ENCODE results near the gene TSPAN9.

TSPAN9 gene

GRCh38 chr12:3203713-3204112 is 126.5 kb downstream of the TSPAN9 start:
- no peaks in the 10 kb centered on the region for H3K79me2 ChIP-seq (ENCODE audit: insufficient read depth, low read length)
- TF ChIP-seq EZH2 (IDR thresholded peaks at IDR 0.05; ENCODE audit: borderline replicate concordance, low read length) (no peak), CTCF (IDR thresholded peaks at IDR 0.05; ENCODE audit: low read length) (no peak)
- H3K9ac ChIP-seq (ENCODE audit: low read length) = no peak overlapping the region
- H3K4me3 ChIP-seq (ENCODE audit: low read depth, low read length, poor library complexity, severe bottlenecking) = no peak overlapping the region
- H3K4me2 ChIP-seq (ENCODE audit: low read length) = no peak overlapping the region
- no peaks in the 10 kb centered on the region for H4K20me1 ChIP-seq (ENCODE audit: insufficient read depth, low read length)
- H3K4me1 ChIP-seq (ENCODE audit: insufficient read depth, low read length, severe bottlenecking) = no peaks in the 10 kb centered on the region
- H3K27ac ChIP-seq (ENCODE audit: low read depth, low read length, poor library complexity, severe bottlenecking) = no peak overlapping the region
- H3K9me2 ChIP-seq (ENCODE audit: low read depth, low read length) = no peaks in the 10 kb centered on the region
- H3K36me3 ChIP-seq (ENCODE audit: insufficient read depth, low read length) = no peaks in the 10 kb centered on the region
- H2AFZ ChIP-seq (ENCODE audit: low read length) = no peak overlapping the region
- H3F3A ChIP-seq (ENCODE audit: insufficient read depth, low read length) = no peaks in the 10 kb centered on the region
- no peaks in the 10 kb centered on the region for H3K27me3 ChIP-seq (ENCODE audit: insufficient read depth, low read length)
- H3K9me3 ChIP-seq (ENCODE audit: low read length) = no peaks in the 10 kb centered on the region

GRCh38 chr12:3204143-3204542 is 127.0 kb downstream of the TSPAN9 start:
- no peaks in the 10 kb centered on the region for H3F3A ChIP-seq (ENCODE audit: insufficient read depth, low read length)
- no peak for TF ChIP-seq EZH2 (IDR thresholded peaks at IDR 0.05; ENCODE audit: borderline replicate concordance, low read length)
- no peak for TF ChIP-seq CTCF (IDR thresholded peaks at IDR 0.05; ENCODE audit: low read length)
- no peak overlapping the region for H3K4me2 ChIP-seq (ENCODE audit: low read length)
- H3K4me1 ChIP-seq (ENCODE audit: insufficient read depth, low read length, severe bottlenecking) = no peaks in the 10 kb centered on the region
- no peaks in the 10 kb centered on the region for H3K27me3 ChIP-seq (ENCODE audit: insufficient read depth, low read length)
- no peak overlapping the region for H2AFZ ChIP-seq (ENCODE audit: low read length)
- no peaks in the 10 kb centered on the region for H4K20me1 ChIP-seq (ENCODE audit: insufficient read depth, low read length)
- no peak overlapping the region for H3K27ac ChIP-seq (ENCODE audit: low read depth, low read length, poor library complexity, severe bottlenecking)
- H3K36me3 ChIP-seq (ENCODE audit: insufficient read depth, low read length) = no peaks in the 10 kb centered on the region
- H3K9me3 ChIP-seq (ENCODE audit: low read length) = no peaks in the 10 kb centered on the region
- H3K9me2 ChIP-seq (ENCODE audit: low read depth, low read length) = no peaks in the 10 kb centered on the region
- H3K4me3 ChIP-seq (ENCODE audit: low read depth, low read length, poor library complexity, severe bottlenecking) = no peak overlapping the region
- no peaks in the 10 kb centered on the region for H3K79me2 ChIP-seq (ENCODE audit: insufficient read depth, low read length)
- no peak overlapping the region for H3K9ac ChIP-seq (ENCODE audit: low read length)

- H3K27me3 ChIP-seq (ENCODE audit: insufficient read depth, low read length) = no peaks in the 10 kb centered on the region
- no peak overlapping the region for H3K4me3 ChIP-seq (ENCODE audit: low read depth, low read length, poor library complexity, severe bottlenecking)
- no peaks in the 10 kb centered on the region for H3K9me3 ChIP-seq (ENCODE audit: low read length)
- no peaks in the 10 kb centered on the region for H3K9me2 ChIP-seq (ENCODE audit: low read depth, low read length)
- H3F3A ChIP-seq (ENCODE audit: insufficient read depth, low read length) = no peaks in the 10 kb centered on the region
- no peaks in the 10 kb centered on the region for H3K36me3 ChIP-seq (ENCODE audit: insufficient read depth, low read length)
- no peak overlapping the region for H3K27ac ChIP-seq (ENCODE audit: low read depth, low read length, poor library complexity, severe bottlenecking)
- H3K79me2 ChIP-seq (ENCODE audit: insufficient read depth, low read length) = no peaks in the 10 kb centered on the region
- TF ChIP-seq EZH2 (IDR thresholded peaks at IDR 0.05; ENCODE audit: borderline replicate concordance, low read length) (no peak), CTCF (IDR thresholded peaks at IDR 0.05; ENCODE audit: low read length) (no peak)
- H3K9ac ChIP-seq (ENCODE audit: low read length) = no peak overlapping the region
- no peaks in the 10 kb centered on the region for H4K20me1 ChIP-seq (ENCODE audit: insufficient read depth, low read length)
- no peak overlapping the region for H2AFZ ChIP-seq (ENCODE audit: low read length)
- no peak overlapping the region for H3K4me2 ChIP-seq (ENCODE audit: low read length)
- no peaks in the 10 kb centered on the region for H3K4me1 ChIP-seq (ENCODE audit: insufficient read depth, low read length, severe bottlenecking)
Measured at GRCh38 chr12:3204730-3205531, 127.8 kb downstream of the TSPAN9 start.

Data from OCI-LY1 (cell line).